Lung microvascular endothelial cell (primary cell): ENCODE data around the gene ZFYVE28. TPM values are rescaled to one million over a fixed set of nuclear protein-coding genes. Genes with fewer than 3 reads are reported as not detected.
A peak's percentile ranks its signal among the peaks of the same experiment; 100 is the strongest.
"Not testable (repeated sequence)": the region's sequence is repeated elsewhere in the genome, so short reads cannot be mapped to it uniquely, and the experiment has no call there.

Experiments used
- DNase-seq, 2 donors: peaks; one replicate each; pipeline versions ENCODE4 v3.0.0 to v3.0.0-alpha.2; 2010; ENCODE audit warnings: low read depth in 2 of 2
- total RNA-seq: library from RNA; depleted of rRNA; stranded (reverse); fragments of >200 nt; gene quantifications from 2 replicates; pipeline ENCODE4 v1.2.1, GENCODE V29; 2014

The ZFYVE28 gene
- total RNA-seq, 1 donor from 2014 or later: 1.8 TPM

DNA sequence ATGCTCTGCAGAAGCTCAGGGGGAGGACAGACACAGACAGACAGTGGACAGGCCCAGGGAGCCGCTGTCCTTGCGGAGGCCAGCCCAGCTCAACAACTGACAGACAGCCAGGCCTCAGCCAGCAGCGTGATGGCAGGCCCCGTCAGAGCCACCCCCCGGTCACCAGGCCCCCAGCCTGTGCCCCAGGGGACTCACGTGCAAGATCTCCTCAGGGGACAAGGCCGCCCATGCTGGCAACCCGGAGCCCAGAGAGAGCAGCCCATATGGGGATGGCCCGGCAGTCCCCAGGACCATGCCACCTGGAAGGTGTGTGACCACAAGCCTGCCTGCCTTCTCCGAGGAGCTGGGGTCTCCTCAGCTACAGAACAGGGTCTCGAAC, 128.5 kb downstream of the ZFYVE28 start:
- no peak for DNase-seq

GRCh38 chr4:2289311-2289954, 129.0 kb downstream of the ZFYVE28 start:
- DNase-seq: no peak

DNA sequence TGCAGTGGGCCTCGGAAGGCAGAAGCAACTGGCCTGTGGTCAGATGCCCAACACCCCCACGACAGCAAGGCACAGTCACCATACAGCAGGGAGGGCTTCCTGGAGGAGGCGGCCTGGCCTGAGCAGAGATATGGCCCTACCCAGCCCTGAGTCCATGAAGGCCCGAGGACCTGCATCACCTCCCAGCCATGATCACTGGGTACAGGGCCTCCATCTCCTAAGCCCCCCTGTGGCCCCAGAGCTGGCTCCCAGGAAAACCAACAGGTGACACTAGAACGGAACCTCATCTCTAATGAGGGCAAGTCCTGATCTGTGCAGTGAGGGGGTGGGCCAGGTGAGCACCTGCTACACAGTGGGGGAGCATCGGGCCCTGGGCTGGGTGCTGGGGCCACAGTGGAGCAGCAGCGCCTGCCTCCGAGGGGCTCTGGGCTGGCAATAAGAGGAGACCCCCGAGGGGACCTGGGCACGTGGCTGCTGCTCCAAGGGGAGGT, 130.3 kb downstream of the ZFYVE28 start:
- no peak for DNase-seq

DNA sequence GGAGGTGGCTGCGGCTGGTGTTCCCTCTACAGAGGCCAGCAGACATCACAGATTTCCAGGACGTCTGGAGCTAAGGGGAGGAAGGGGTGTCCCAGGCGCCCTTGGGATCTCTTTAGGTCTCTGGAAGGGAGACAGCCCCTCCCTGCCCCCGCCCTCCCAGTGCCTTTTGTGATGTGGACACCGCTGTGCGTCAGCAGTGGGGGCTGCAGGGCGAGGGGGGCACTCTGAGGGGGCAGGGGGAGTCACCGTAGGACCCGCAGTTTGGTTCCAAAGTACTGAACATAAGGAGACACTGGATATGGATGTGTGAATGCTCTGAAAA, 130.9 kb downstream of the ZFYVE28 start:
- DNase-seq: no peak

- DNase-seq: no peak
Measured at GRCh38 chr4:2286904-2287593, 131.4 kb downstream of the ZFYVE28 start.

GRCh38 chr4:2285613-2286381, 132.6 kb downstream of the ZFYVE28 start:
- no peak for DNase-seq

DNA sequence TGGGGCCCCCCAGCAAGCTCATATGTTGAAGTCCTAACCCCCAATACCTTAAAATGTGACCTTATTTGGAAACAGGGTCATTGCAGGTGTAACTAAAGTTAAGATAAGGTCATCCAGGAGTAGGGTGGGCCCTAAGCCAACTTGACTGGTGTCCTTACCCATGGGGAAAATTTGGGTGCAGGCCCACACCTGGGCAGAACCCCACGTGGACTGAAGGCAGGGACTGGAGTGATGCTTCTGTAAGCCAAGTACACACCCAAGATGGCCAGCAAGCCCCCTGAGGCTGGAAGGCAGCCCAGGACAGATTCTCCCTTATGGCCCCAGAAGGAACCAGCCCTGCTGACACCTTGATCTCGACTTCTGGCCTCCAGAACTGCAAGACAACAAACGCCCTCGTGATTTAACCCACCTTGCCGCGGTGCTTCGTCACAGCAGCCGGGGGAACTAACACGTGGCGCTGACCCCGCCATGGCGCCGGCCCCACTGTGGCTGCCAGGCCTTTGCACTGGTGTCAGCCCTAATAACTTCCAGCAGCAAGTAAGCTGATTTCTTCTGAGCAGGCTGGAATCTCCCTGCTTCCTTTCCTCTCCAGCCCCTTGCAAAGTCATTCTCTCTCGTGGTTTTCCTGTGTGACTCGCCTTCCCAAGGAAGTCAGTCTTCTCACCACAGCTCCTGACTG, 133.4 kb downstream of the ZFYVE28 start:
- peak in 1 of 2 donors; percentile 86 for DNase-seq

- DNase-seq: no peak
Measured at GRCh38 chr4:2284161-2284933, 134.1 kb downstream of the ZFYVE28 start.

DNA sequence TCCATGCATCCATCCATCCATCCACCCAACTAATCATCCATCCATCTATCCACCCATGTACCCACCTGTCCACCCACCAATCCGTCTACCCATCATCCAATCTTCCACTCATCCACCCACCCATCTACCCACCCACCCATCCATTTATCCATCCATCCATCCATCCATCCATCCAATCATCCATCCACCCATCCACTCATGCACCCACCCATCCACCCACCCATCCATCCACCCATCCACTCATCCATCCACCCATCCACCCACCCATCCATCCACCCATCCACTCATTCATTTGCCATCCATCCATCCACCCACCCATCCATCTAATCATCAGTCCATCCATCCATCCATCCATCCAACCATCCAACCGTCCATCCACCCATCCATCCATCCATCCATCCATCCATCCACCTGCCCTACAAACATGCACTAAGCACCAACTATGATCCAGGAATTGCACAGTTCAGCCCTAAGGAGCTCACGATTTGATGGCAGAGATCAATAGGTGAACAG, 135.2 kb downstream of the ZFYVE28 start:
- DNase-seq: no peak

DNA sequence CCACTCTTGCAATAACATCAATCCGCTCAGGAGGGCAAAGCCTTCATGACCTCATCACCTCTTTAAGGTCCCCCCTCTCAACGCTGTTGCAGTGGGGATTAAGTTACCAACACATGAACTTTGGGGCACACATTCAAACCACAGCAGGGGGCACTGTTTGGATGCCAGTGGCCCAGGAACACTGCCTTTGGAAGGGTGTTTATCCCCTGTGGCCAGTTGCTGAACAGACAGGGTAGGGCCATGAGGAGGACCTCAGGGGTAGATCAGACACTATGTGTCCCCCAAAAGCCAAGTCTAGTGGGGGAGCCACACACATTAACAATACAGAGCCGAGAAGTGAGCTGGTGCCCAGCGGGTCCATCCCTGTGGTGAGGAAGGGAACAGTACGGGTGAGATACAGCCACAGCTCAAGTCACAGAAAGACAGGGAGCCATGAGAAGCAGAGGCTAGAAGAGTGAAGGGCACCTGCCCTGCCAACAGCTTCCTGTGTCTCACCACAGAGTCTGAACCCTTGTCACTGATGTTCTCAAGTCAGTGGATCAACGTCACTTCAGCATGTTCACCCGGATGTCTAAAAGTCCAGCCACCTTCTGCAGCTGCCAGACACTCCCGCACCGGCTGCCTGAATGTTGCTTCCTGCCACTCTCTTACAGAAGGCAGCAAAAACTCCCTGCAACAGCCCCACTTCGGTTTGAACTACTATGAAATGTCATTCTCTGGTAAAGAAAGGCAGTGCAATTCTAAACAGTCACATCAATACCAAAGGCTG, 136.7 kb downstream of the ZFYVE28 start:
- DNase-seq: peak; percentile 33 to 75

GRCh38 chr4:2280531-2281300, 137.7 kb downstream of the ZFYVE28 start:
- no peak for DNase-seq

- DNase-seq: no peak
Measured at GRCh38 chr4:2277956-2278355, 140.5 kb downstream of the ZFYVE28 start.

DNA sequence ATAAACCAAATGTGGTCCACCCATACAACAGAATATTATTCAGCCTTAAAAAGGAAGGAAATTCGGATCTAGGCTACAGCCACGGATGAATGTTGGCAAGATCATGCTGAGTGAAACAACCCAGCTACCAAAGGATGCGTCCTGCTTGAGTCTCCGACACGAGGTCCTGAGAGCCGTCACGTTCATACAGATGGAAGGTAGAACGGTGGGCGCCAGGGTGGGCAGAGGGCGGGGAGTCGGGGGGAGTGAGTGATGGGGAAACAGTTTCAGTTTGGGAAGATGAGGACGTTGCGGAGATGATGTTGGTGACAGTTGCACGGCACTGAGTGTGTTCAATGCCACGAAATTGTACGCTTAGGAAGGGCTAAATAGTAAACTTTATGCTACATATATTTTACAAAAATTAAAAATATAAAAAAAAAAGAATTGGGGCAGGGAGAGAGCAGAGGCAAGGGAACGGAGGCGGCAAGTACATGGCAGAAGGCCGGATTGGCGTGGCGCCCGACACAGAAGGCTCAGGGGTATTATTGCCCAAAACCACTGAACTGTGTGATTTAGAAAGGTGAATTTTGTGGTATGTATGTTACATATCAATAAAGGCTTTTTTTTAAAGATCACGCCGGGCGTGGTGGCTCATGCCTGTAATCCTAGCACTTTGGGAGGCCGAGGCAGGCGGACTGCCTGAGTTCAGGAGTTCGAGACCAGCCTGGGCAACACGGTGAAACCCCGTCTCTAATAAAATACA, 141.7 kb downstream of the ZFYVE28 start:
- no peak for DNase-seq

DNA sequence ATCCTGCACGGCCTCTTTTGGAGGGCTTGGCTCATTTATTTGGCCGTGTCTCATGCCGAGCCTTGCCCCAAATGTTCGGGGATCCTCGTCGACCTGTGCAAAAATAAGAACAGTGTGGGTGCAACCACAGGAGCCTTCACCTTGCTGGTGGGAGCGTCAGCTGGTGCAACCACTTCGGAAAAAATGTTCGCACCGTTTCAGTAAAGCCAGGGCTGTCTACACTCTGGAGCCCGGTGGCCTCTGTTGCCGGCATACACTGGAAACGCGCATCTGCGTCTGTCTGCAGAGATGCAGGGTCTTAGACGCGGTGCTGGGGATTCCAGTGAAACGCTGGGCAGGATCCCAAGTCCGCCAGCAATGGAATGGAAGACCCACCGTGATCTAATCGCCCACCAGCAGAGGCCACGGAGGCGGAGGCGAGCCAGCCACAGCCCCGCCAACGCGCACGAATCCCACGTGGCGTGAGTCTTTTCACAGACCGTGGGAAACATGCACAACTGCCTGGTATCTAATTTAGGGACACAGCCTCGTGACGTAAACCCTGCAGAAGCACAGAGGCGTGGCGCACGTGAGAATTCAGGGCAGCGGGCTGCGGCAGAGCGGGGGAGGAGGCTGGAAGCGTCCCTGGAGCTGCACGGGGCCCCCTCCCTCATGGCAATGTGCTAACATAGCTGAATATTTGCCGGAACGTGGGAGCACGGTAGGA, 142.7 kb downstream of the ZFYVE28 start:
- no peak for DNase-seq

DNA sequence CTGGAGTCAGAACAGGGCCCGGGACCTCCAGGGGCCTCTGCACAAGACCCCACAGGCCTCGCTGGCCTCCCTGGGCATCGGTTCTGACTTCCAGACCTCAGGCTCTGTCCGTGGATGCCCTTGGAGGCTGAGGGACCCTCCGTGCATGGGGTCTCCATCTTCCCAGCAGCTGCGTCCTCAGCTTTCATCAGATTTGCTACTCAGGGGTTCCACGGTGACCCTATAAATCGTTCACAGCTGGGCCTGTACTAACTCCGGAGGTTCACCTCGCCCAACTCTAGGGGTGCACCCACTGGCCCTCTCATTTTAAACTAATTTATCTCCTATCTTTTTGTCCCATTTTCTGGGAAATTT, 143.4 kb downstream of the ZFYVE28 start:
- not testable (repeated sequence) for DNase-seq

DNA sequence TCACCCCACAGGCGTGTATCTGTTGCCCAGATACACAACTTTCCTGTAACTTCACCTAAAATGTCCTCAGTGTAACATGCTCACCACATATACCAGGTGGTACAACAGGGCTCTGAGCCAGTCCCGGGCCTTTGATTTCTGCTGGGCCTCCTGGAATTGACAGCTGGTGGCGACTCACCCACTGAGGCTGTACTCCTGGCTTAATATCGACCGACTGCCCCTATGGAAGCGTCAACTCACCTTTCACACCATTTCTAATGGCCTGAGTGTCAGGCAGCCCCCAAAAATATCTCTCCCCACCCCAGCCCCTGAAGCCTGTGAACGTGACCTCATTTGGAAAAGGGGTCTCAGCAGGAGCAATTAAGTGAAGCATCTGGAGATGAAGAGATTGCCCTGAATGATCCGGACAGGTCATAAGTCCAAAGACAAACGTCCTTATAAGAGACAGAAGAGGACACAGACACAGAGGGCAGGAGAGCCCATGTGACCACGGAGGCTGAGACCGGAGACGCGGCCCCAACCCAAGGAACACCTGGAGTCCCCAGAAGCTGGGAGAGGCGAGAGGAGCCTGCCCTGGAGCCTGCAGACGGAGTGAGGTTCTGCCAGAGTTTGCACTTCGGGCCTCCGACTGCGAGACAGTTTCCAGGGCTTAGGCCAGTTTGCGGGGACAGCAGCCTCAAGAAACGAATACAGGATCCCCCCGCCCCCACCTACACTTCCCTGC, 144.0 kb downstream of the ZFYVE28 start:
- DNase-seq: no peak

DNA sequence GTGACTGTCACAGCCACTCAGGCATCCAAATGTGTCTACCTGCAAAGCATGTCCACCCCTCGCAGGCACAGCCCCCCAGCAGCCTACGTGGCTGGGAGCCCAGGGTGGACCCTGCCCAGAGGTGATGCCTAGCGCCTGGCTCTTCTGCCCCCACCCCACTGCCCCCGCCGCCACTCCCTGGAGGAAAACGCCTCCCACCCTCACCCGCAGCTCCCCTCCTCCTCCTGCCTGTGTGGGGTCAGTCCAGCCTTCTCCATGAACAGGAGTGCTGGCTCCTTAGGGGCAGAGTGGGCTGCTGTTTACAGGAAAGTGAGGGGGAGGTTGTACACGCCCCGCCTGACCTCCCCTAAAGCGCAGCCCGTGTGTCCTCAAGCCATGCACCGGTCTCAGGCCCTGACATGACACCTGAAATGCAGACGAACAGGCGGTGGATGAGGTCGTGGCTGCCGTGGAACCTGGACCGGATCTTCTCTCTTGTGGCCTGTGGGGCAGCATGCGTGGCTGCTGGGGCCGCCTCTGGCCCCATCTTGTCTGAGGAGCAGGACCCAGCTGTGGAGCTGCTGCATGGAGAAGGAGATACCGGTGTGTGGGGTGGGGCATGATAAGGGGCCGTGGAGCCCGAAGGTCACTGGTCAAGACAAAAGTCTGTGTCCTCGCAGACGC, 144.7 kb downstream of the ZFYVE28 start:
- DNase-seq: no peak
